Amniotic epithelial cell (primary cell): Measurements from ENCODE around the gene C12orf57.

Experiments used
- DNase-seq: peaks from one replicate; pipeline ENCODE4 v3.0.0-alpha.2; 2010; ENCODE audit warnings: low read depth

Gene C12orf57

GRCh38 chr12:6917491-6918231, 26.2 kb upstream of the C12orf57 start:
- DNase-seq = peak; percentile 65

GRCh38 chr12:6919588-6919987, 24.2 kb upstream of the C12orf57 start:
- DNase-seq = no peak

DNA sequence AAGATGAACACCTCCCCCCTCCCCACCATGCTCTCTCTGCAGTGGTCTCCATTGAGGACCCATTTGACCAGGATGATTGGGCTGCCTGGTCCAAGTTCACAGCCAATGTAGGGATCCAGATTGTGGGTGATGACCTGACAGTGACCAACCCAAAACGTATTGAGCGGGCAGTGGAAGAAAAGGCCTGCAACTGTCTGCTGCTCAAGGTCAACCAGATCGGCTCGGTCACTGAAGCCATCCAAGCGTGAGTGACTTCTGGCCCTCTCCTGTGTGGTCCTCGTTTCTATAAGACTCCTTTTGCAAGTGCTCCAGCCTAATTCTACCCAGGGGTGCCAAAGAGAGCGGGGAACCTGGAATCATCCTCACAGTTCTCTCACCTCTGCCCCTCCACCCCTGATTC, 22.3 kb upstream of the C12orf57 start:
- no peak for DNase-seq

DNA sequence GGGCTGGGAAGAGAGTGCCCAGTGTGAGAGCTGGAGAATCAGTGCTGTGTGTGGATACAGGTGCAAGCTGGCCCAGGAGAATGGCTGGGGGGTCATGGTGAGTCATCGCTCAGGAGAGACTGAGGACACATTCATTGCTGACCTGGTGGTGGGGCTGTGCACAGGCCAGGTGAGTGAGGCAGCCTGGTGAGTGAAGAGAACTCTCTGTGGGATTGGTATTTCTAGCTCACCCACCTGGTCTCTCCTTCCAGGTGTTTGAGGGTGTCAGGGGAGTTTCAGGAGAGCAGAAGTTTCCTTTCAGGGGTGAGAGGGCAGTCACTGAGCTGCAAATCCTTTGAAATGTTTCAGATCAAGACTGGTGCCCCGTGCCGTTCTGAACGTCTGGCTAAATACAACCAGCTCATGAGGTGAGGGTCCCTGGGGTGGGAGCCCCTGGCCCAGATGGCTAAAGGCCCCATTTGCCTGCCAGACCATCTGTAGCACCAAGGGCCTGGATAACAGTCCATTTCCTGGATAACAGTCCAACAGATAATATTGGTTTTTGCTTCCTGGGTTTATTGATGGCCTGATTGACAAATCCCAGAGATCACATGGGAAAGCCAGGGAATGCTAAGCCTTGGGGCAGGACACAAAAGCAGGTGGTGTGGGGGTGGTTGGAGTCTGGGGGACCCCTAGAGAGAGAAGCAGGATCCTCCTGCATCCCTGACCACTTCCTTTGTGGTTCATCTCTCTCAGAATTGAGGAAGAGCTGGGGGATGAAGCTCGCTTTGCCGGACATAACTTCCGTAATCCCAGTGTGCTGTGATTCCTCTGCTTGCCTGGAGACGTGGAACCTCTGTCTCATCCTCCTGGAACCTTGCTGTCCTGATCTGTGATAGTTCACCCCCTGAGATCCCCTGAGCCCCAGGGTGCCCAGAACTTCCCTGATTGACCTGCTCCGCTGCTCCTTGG, 21.6 kb upstream of the C12orf57 start:
- DNase-seq = no peak

- DNase-seq = no peak
These were observed 20.7 kb upstream of the C12orf57 start for GRCh38 chr12:6923003-6923732.

- DNase-seq = no peak
These were observed 20.0 kb upstream of the C12orf57 start for GRCh38 chr12:6923851-6924250.

DNA sequence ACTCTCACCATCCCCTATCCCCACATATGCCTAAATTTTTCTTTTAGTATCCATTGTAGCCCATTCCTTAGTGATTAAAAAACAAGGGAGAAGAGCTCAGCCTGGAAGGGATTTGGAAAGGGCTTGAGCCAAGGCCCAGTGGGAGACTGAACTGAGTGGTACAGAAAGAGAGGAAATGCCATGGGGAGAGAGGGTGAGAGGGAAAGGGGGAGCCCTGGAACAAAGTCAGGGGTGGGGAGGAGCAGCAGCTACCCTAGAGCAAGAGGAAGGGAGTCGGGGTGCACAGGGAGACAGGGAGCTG, 18.6 kb upstream of the C12orf57 start:
- no peak for DNase-seq

GRCh38 chr12:6925540-6926279, 18.1 kb upstream of the C12orf57 start:
- peak; percentile 83 for DNase-seq

DNA sequence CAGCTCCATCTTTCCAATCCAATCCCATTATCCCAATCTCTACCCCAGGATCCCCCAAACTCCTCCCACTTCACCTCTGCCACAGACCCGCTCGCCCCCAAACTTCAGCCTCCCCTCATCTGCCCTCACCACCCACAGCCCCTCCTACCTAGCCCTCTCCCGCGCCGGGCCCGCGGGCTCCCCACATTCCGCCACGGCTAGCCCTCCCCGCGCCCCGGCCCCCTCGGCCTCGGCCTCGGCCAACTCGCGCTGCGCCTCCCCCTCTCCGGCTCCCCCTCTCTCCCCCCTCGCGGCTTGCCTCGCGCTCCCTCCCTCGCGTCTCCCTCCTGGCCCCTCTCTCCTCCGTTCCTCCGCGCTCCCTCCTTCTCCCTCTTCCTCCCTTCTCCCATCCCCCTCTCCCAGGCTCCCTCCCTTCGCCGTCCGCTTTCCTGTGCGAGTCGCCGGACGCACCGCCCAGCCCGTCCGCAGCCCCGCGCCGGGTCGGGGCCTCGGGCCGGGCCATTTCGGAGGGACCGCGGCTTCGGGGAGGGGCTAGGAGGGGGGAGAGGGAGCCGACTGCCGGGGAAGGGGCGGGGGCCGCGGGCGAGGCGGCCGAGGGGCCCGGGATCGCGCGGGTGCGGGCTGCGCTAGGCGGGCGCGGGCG, 16.3 kb upstream of the C12orf57 start, which contains the start of gene ATN1:
Gene ATN1, plus strand, starts transcription at position 581 of the 643 bp plus-strand sequence. CDS start 6,043 bp downstream, outside the sequence.
- peak; percentile 87 for DNase-seq

DNA sequence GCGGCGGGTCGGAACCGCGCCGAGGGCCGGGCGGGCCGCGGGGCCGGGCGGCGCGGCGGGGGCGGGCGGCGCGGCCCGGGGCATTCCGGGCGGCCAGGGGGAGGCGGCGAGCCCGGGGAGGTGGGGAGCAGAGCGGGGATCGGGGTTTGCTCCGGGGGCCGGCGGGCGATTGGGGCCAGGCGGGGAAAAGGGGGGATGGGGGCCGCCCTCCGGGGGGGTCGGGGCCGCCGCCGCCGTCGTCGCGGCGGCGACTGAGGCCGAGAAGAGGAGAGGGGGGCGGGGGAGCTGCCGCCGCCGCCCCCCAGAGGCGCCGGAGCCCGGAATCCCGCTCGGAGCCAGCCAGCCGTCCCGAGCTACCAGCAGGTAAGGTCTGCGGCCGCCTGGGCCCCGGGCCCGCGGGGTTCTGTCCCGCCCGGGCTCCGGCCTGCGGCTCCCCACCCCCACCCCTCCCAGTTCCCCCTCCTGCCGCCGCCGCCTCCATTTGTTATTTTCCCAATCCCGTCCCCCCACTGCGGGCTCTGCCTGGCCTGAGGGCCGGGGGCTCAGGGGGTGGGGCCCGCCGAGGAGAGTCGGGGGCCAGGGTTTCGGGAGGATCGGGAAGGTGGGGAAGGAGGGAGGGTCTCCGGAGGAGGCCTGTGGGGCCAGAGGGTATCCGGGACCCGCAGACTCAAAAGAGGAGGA, 15.7 kb upstream of the C12orf57 start:
- no peak for DNase-seq

DNA sequence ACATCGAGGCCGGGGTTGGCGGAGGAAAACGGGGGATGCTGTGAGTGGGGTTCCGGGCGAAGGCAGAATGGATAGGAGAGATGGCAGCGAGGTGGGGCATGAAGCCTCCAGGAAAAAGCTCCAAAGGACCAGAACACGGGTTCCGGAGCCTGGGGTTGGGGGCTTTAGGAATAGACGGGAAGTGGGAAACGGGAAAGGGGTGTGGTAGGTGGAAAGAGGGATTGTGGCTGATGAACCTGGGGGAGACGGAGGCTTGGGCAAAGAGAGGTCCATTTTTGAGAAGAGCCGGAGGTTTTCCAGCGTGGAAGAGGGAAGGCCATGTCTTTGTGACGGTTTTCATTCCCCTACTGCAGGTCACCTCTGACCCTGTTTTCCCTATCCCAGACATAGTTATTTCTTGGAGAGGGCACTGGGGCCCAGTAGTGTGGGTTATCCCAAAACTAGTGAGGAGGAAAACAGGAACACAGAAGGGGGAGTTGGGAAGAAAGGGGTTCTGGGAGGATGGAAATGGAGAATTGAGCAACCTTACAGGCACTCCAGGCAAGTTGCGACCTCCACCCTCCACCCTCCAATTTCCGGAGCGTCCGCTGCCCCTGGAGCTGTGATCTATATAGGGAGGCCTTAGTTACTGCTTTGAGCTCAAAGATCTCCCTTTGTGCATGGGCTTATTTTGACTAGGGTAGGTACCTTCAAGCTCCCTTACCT, 15.0 kb upstream of the C12orf57 start:
- DNase-seq = no peak

DNA sequence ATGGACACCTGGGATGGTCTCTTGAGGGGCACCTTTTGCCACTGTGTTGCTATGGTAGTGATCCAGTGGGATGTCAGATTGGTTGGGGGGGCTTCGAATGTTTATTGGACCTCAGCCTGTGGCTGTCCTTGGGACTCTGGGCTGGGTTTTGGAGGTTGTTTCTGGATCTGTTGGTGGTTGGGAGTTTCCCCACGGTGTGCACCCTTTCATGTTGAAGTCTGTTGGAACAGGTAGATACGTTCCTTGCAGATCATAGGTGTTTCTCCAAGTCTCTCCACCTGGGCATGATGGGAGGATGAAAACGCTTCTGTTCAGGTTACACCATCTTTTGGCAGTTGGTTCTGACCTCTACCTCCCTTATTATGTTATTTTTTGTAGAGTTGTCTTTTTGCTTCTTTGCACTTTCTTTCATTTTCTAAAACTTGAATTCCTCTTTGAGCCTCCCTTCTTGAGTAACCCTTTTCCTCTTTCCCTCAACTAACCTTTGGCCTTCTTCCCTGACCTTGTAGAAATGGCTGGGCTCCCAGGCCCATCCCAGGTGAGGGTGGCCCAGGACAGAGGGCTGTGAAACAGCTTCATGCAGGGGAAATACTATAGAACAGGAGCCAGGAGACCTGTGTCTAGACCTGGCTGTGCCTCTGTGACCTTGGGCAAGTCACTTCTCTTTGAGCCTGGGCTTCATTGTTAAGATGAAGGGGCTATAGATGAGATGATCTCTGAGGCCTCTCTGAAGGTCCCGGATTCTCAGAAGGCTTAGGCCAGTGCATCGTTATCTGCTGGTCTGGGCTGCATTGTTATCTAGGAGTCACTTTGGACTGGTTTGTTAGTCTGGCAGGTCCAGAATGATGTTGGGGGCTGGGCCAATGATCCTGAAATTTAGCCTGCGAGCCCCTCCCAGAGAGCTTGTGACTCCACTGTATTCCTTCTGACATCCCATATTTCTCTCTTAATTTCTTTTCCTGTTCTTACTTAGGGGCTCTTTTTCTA, 14.1 kb upstream of the C12orf57 start:
- DNase-seq = no peak

DNA sequence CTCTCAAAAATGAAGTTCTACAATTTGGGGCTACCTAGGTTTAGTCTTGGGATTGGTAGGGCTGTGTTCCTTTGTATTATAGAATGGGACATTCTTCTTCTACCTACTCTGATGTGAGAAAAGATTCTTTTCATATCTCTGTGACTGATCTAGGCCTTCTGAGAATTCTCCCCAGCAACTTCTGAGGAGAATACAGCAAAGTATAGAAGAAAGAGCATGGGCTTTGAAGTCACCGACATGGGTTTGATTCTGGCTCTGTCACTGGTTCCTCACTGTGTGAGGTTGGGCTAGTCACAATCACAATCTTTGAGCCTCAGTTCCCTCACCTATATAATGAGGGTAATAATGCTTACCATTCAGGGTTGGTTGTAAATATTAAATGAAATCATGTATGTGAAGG, 11.1 kb upstream of the C12orf57 start:
- no peak for DNase-seq

GRCh38 chr12:6934110-6934509, 9.7 kb upstream of the C12orf57 start:
- peak; percentile 39 for DNase-seq

- peak; percentile 37 for DNase-seq
These were observed 8.2 kb upstream of the C12orf57 start for GRCh38 chr12:6935371-6936193.

GRCh38 chr12:6936194-6936635, 7.6 kb upstream of the C12orf57 start:
- no peak for DNase-seq

DNA sequence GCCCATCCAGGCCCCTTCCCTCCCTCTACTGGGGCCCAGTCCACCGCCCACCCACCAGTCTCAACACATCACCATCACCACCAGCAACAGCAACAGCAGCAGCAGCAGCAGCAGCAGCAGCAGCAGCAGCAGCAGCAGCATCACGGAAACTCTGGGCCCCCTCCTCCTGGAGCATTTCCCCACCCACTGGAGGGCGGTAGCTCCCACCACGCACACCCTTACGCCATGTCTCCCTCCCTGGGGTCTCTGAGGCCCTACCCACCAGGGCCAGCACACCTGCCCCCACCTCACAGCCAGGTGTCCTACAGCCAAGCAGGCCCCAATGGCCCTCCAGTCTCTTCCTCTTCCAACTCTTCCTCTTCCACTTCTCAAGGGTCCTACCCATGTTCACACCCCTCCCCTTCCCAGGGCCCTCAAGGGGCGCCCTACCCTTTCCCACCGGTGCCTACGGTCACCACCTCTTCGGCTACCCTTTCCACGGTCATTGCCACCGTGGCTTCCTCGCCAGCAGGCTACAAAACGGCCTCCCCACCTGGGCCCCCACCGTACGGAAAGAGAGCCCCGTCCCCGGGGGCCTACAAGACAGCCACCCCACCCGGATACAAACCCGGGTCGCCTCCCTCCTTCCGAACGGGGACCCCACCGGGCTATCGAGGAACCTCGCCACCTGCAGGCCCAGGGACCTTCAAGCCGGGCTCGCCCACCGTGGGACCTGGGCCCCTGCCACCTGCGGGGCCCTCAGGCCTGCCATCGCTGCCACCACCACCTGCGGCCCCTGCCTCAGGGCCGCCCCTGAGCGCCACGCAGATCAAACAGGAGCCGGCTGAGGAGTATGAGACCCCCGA, 7.0 kb upstream of the C12orf57 start:
- no peak for DNase-seq
